UCSD-AML1 (cell line): ENCODE data around the gene MLST8.

ENCODE experiments used
- DNase-seq: peaks from one replicate; lab custom pipeline; 2025; ENCODE audit not compliant: unreplicated experiment; lab: John Stamatoyannopoulos, UW

The MLST8 gene

DNA sequence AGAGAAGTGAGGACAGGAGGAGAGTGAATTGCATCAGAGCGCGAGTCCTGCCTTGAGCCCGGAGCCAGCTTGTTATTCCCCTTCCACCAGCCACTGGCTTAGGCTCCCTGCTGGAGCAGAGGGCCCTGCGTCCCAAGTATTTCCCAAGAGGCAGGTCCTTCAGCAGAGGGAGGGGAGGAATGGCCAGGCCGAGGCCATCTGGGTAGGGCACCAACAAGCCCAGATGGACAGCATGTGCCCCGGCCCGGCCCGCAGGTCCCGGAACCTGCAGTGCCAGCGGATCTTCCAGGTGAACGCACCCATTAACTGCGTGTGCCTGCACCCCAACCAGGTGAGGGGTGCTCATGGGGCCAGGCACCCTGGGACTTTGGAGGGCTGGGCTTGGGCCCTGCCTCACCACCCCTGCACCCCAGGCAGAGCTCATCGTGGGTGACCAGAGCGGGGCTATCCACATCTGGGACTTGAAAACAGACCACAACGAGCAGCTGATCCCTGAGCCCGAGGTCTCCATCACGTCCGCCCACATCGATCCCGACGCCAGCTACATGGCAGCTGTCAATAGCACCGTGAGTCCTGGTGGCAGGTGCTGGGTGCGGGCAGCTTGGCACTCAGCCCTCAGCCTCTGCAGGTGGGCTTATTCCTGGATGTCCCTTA is 1.7 kb downstream of the MLST8 start:
- DNase-seq, result no peak

- DNase-seq, result no peak
These were observed 2.6 kb downstream of the MLST8 start for GRCh38 chr16:2207872-2208271.

GRCh38 chr16:2208308-2208707 is 3.1 kb downstream of the MLST8 start:
- no peak for DNase-seq

DNA sequence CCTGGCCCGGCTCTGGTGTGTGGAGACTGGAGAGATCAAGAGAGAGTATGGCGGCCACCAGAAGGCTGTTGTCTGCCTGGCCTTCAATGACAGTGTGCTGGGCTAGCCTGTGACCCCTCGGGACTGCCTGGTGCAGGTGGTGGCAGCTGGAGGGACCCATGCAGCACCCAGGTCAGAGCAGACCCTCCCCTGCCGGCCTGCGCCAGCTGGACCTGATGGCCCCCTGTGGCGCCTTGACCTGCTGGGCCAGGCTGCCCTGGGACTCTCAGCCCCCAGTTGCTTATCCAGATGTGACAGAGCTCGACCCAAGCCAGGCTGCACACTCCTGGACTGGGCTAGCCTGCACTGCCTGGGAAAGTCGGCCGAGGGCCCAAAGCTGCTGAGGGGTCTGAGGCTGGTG is 3.5 kb downstream of the MLST8 start:
- no peak for DNase-seq

DNA sequence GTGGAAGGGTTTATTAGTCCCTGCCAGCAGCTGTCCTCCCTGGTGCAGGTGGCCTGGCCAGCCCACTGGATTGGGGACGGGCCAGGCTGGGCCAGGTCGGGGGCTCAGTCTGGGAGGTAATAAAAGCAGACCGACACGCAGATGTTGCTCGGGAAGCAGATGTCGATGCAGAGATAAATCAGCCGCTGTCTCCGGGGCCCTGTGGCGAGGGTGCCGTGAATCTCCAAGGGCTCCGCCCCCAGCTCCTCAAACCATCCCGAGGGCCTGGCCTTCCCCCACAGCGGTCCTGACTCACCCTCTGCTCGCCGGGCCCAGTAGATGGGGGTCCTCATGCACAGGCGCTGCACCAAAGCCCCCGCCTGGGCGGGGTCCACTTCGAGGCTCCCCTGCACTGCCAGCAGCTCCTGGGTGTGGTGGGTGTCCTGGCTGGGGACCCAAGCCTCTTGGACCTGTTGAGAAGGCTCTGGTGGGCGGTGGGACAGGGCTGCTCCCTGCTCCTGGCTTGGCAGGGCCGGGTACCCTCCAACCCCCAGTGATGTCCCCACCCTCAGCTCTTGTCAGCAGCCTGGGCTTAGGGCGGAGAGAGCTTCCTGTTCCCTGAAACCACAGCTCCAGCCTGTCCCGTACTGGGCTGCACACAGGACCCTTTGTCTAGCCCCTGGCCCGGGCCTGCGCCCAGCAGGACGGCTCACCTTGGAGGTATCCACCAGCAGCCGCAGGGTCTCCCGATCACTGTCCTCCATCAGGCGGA is 4.2 kb downstream of the MLST8 start:
- DNase-seq, result no peak

DNA sequence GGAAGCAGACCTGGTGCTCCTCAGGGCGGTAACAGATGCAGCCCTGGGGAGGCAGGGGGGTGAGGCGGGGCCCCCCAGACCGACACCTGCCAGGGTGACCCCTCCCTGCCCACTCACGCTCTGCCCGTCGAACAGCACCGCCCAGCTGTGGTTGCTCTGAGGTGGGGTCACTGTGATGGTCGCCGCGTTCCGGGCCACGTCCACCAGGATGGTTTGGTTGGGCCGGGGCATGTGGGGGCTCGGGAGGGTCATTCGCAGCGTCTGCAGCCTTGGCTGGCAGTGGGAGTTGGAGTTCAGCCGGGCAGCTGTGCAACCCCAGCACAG is 4.7 kb downstream of the MLST8 start:
- no peak for DNase-seq

- DNase-seq, result no peak
These were observed 5.4 kb downstream of the MLST8 start, which contains the start of gene BRICD5 for GRCh38 chr16:2210386-2211365. TSS of gene BRICD5 (minus strand) at chr16:2210863. CDS start at chr16:2210833, 30 bp downstream.

DNA sequence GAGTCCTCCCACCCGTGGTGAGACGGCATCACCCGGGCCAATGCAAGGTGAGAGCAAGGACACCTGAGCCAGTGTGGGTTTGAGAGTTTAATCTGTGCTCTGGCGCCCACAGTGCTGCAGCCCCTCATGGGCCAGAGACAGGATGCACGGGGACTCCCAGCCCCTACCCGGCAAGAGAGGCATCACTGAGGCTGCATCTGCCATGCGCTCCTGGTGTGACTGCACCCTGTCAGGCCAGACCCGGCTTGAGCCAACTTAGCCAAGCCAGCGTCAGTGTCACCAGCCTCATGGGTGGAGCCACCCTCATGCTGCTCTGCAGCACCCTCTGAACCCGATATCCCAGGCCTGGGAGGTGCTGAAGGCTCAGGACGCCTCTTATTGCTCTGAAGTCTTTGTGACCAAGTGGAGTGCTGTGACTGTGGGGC is 6.7 kb downstream of the MLST8 start:
- no peak for DNase-seq

GRCh38 chr16:2212362-2213324 is 7.4 kb downstream of the MLST8 start:
- DNase-seq, result no peak

DNA sequence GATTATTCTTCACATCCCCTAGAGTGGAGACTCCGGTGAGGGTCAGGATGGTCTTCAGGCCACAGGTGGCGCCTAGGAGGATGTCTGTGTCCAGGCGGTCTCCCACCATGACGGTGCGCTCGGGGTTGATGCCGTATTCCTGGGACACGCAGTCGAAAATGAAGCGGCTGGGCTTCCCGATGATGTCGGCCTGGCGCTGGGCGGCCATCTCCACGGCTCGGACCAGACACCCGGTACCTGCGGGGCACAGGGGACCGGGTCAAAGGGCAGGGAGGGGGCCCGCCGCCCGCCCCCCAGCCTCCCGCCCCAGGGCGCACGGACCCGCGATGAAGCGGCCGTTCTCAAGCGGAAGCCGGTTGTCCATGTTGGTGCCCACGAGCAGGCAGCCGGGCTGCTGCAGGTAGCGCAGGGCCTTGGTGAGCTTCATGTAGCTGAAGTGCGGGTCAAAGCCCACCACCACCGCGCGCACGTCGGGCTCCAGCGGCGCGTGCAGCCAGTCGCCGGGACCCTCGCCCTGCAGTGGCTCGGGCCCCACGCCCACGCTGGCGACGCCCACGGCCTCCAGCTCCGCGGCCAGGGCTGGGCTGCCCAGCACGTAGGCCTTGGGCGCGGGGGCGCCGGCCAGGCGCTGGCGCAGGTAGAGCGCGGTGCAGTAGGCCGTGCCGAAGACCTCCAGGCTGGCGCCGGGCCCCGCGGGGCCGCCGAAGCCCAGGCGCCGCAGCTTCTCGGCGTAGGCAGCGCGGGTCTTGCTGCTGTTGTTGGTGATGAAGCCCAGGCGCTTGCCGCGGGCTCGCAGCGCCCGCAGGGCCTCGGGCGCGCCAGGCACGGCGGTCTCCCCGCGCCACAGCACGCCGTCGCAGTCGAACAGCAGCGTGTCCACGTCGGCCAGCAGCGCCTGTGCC is 8.8 kb downstream of the MLST8 start:
- DNase-seq, result no peak

GRCh38 chr16:2214719-2214968 is 9.4 kb downstream of the MLST8 start, which contains the start of gene PGP:
TSS of gene PGP (minus strand) at chr16:2214840. CDS start at chr16:2214777, 63 bp downstream.
- no peak for DNase-seq

DNA sequence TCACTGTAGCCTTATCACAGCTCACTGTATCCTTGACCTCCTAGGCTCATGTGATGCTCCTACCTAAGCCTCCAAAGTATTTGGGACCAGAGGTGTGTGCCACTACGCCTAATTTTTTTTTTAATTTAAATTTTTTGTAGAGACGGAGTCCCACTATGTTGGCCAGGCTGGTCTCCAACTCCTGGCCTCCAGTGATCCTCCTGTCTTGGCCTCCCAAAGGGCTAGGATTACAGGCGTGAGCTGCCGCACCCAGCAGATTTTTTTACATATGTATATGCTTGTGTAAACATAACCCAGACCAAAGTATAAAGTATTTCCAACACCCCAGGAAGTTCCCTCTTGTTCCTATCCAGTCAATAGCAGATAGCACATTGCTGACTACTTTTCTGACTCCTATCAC is 11.1 kb downstream of the MLST8 start:
- no peak for DNase-seq

DNA sequence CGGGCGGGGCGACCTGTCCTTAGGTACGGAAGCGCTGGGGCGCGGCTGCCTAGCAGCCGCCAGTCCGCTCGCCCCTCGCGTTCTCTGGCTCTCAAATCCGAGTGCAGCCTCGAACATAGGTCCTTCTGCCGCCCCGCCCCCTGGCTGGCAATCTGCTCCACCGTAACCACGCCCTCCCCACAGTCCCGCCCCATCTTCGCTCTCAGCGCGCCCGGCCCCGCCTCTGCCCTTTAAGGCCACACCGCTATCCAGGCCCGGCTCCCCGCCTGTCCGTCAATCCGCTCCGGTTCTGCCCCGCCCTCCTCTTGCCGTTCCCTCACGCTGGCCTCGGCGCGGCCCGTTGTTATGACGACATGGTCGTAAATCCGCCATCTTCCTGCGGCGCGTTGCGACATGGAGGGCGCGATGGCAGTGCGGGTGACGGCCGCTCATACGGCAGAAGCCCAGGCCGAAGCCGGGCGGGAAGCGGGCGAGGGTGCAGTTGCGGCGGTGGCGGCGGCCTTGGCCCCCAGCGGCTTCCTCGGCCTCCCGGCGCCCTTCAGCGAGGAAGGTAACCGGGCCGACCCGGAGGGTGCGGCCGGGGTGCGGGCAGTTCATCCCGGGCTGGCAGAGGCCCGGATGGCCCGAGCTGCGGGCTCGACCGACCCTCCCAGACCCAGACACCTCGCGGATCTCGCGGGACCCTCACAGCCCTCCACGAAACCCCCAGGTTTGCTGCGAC is 18.1 kb downstream of the MLST8 start, which contains the start of gene E4F1:
Gene E4F1 (plus strand): TSS at position 371 of the 721 bp plus-strand sequence. CDS start 23 bp downstream, at position 394.
- DNase-seq, result peak; percentile 100

- peak; percentile 55 for DNase-seq
These were observed 18.8 kb downstream of the MLST8 start for GRCh38 chr16:2223942-2224486.

GRCh38 chr16:2226245-2226793 is 21.1 kb downstream of the MLST8 start:
- DNase-seq, result no peak

DNA sequence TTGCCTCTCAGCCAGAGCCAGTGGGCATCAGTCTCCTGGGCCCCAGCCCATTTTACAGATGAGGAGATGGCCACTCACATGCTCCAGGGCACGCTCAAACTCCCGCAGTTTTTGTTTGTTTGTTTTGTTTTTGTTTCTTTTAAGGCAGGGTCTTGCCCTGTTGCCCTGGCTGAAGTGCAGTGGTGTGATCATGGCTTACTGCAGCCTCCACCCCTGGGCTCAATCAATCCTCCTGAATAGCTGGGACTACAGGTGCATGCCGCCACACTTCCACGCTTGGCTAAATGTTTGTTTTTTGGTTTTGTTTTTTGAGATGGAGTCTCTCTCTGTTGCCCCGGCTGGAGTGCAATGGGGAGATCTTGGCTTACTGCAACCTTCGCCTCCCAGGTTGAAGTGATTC is 21.7 kb downstream of the MLST8 start:
- DNase-seq, result no peak

- DNase-seq, result no peak
These were observed 23.0 kb downstream of the MLST8 start for GRCh38 chr16:2228161-2228824.

- no peak for DNase-seq
These were observed 23.8 kb downstream of the MLST8 start for GRCh38 chr16:2229091-2229490.
